WTC11 (cell line): ENCODE results near the gene PAF1. TPM values are rescaled to one million over a fixed set of nuclear protein-coding genes. Genes with fewer than 3 reads are reported as not detected.
"Not testable (repeated sequence)": the region's sequence is repeated elsewhere in the genome, so short reads cannot be mapped to it uniquely, and the experiment has no call there.

Experiments used
- ATAC-seq: fragments of 200-7000 bp; cut with Tn5 transposase; 2 replicates; pipeline ENCODE4 v1.10.0; 2021; ENCODE audit warnings: mild to moderate bottlenecking, moderate library complexity
- CTCF ChIA-PET: fragments of 300-600 bp; sonication (Branson Sonifier 250); formaldehyde crosslinking; loops from one replicate; lab custom pipeline; 2021; ENCODE audit warnings: antibody characterized with exemption; lab: Charles Lee
- POLR2A ChIA-PET: fragments of 350-600 bp; sonication (Branson Sonifier 250); formaldehyde crosslinking; loops from one replicate; lab custom pipeline; 2021; ENCODE audit warnings: antibody characterized with exemption; lab: Charles Lee
- DNase-seq: peaks from one replicate; pipeline ENCODE4 v3.0.0; 2021; ENCODE audit warnings: low spot score
- H3K27ac Mint-ChIP-seq: 2 replicates; pipeline ENCODE4 v1.8.0; 2021; ENCODE audit warnings: mixed read lengths
- H3K27me3 Mint-ChIP-seq: 2 replicates; pipeline ENCODE4 v1.8.0; 2021; ENCODE audit warnings: low read depth, mild to moderate bottlenecking, moderate library complexity, mixed read lengths
- H3K36me3 Mint-ChIP-seq: 2 replicates; pipeline ENCODE4 v1.8.0; 2021; ENCODE audit warnings: mixed read lengths
- H3K4me1 Mint-ChIP-seq: 2 replicates; pipeline ENCODE4 v1.8.0; 2022; ENCODE audit warnings: mixed read lengths
- H3K4me3 Mint-ChIP-seq: 2 replicates; pipeline ENCODE4 v1.8.0; 2021; ENCODE audit warnings: mild to moderate bottlenecking, moderate library complexity, mixed read lengths
- H3K9me3 Mint-ChIP-seq: 2 replicates; pipeline ENCODE4 v1.8.0; 2021; ENCODE audit warnings: mixed read lengths
- ETV6 ChIP-seq: sonication (generic); formaldehyde crosslinking; IDR thresholded peaks from 2 replicates; pipeline ENCODE4 v1.8.1; 2022; ENCODE audit warnings: mild to moderate bottlenecking, missing genetic modification reagents
- FOXK1 ChIP-seq: sonication (generic); formaldehyde crosslinking; IDR thresholded peaks from 2 replicates; pipeline ENCODE4 v1.8.0; 2022; ENCODE audit warnings: mild to moderate bottlenecking, moderate library complexity, missing genetic modification reagents
- JUN ChIP-seq: sonication (generic); formaldehyde crosslinking; IDR thresholded peaks from 2 replicates; pipeline ENCODE4 v1.8.0; 2023; ENCODE audit warnings: mild to moderate bottlenecking, missing genetic modification reagents
- KAT7 ChIP-seq: sonication (generic); formaldehyde crosslinking; IDR thresholded peaks from 2 replicates; pipeline ENCODE4 v1.8.1; 2023; ENCODE audit warnings: missing genetic modification reagents, mild to moderate bottlenecking, borderline replicate concordance
- NR1H2 ChIP-seq: sonication (generic); formaldehyde crosslinking; IDR thresholded peaks from 2 replicates; pipeline ENCODE4 v1.9.0; 2021; ENCODE audit warnings: mild to moderate bottlenecking, moderate library complexity, missing genetic modification reagents
- PREB ChIP-seq: sonication (generic); formaldehyde crosslinking; IDR thresholded peaks from 2 replicates; pipeline ENCODE4 v1.8.1; 2022; ENCODE audit warnings: mild to moderate bottlenecking, missing genetic modification reagents, moderate library complexity, borderline replicate concordance
- SOX15 ChIP-seq: fragments of 250-450 bp; sonication (Bioruptor Pico); IDR thresholded peaks from 2 replicates; pipeline ENCODE4 v1.9.0; 2021; ENCODE audit warnings: mild to moderate bottlenecking
- SP1 ChIP-seq: sonication (generic); formaldehyde crosslinking; conservative IDR thresholded peaks from 2 replicates; pipeline ENCODE4 v1.8.1; 2022; ENCODE audit warnings: missing genetic modification reagents
- ZNF281 ChIP-seq: sonication (generic); formaldehyde crosslinking; IDR thresholded peaks from 2 replicates; pipeline ENCODE4 v1.8.0; 2023; ENCODE audit warnings: mild to moderate bottlenecking, missing genetic modification reagents
- ZNF317 ChIP-seq: sonication (generic); formaldehyde crosslinking; IDR thresholded peaks from 2 replicates; pipeline ENCODE4 v1.8.1; 2023; ENCODE audit warnings: low read depth, mild to moderate bottlenecking, moderate library complexity, missing genetic modification reagents, borderline replicate concordance
- ZNF396 ChIP-seq: fragments of 250-450 bp; sonication (Bioruptor Pico); IDR thresholded peaks from 2 replicates; pipeline ENCODE4 v1.8.0; 2021; ENCODE audit warnings: mild to moderate bottlenecking, moderate library complexity, borderline replicate concordance
- ZNF423 ChIP-seq: fragments of 250-450 bp; sonication (Bioruptor Pico); IDR thresholded peaks from 2 replicates; pipeline ENCODE4 v2.1.2; 2022; ENCODE audit warnings: mild to moderate bottlenecking, moderate library complexity
- ZNF532 ChIP-seq: fragments of 250-450 bp; sonication (Bioruptor Pico); IDR thresholded peaks from 2 replicates; pipeline ENCODE4 v1.9.0; 2021; ENCODE audit warnings: mild to moderate bottlenecking, borderline replicate concordance
- total RNA-seq: library from RNA; stranded (reverse); gene quantifications from 3 replicates; pipeline ENCODE4 v1.2.3, GENCODE V29; 2021
- TF ChIP-seq, protein P1 (sequence below): fragments of 250-450 bp; sonication (Bioruptor Pico); IDR thresholded peaks from 2 replicates; pipeline ENCODE4 v1.8.0; 2021; ENCODE audit warnings: mild to moderate bottlenecking

Gene PAF1
- total RNA-seq, 1 experiment from 2014 or later = 27.8 TPM

DNA sequence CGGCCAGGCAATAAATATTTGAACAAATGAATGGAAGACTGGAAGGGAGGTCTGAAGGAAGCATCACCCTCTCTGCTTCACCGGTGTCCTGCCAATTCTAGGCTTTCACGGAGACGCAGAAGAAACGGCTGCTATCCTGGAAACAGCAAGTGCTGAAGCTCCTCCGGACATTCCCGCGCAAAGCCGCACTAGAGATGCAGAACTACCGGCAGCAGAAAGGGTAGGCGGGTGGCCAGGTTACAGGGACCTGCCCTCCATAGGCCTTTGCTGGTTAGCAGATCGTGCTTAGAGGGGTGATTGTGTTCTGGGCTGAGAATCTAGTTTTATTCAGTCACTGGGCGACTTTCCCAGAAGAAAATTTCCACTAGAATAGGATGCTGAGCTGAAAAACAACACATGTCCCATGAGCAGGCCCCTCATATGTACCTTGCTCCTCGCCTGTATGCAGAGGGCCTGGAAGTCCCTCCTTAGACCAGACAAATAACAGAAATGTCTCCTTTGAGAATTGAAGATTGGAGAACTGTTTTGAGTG lies 11.0 kb downstream of the PAF1 start:
- H3K4me3 Mint-ChIP-seq = no peak overlapping the region
- no peaks in the 10 kb centered on the region for H3K9me3 Mint-ChIP-seq
- H3K36me3 Mint-ChIP-seq = peaks cover 80% of the 10 kb centered on the region
- DNase-seq (no peak), ATAC-seq (no peak)
- no peak overlapping the region for H3K27ac Mint-ChIP-seq
- no peaks in the 10 kb centered on the region for H3K27me3 Mint-ChIP-seq
- no peak for TF ChIP-seq JUN (CRISPR knock-in tag)
- TF ChIP-seq KAT7 (CRISPR knock-in tag) = no peak
- TF ChIP-seq ZNF532 = no peak
- no peak for TF ChIP-seq SP1
- TF ChIP-seq ZNF281 = no peak
- TF ChIP-seq, protein P1, sequence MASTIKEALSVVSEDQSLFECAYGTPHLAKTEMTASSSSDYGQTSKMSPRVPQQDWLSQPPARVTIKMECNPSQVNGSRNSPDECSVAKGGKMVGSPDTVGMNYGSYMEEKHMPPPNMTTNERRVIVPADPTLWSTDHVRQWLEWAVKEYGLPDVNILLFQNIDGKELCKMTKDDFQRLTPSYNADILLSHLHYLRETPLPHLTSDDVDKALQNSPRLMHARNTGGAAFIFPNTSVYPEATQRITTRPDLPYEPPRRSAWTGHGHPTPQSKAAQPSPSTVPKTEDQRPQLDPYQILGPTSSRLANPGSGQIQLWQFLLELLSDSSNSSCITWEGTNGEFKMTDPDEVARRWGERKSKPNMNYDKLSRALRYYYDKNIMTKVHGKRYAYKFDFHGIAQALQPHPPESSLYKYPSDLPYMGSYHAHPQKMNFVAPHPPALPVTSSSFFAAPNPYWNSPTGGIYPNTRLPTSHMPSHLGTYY = no peak
- TF ChIP-seq PREB (CRISPR knock-in tag) = no peak
- no peak for TF ChIP-seq NR1H2
- TF ChIP-seq ZNF396 (CRISPR knock-in tag) = no peak
- TF ChIP-seq FOXK1 = no peak
- TF ChIP-seq, all 79 proteins: peak for 0
- POLR2A ChIA-PET = no interaction called here
- CTCF ChIA-PET = interaction anchor here (0.6 kb wide), 1 partner anchor 34 kb away, joined by 3 read pairs; no protein-coding TSS in a partner anchor
- peaks cover 1% of the 10 kb centered on the region; the same call in 1 of the 2 replicates for H3K4me1 Mint-ChIP-seq

DNA sequence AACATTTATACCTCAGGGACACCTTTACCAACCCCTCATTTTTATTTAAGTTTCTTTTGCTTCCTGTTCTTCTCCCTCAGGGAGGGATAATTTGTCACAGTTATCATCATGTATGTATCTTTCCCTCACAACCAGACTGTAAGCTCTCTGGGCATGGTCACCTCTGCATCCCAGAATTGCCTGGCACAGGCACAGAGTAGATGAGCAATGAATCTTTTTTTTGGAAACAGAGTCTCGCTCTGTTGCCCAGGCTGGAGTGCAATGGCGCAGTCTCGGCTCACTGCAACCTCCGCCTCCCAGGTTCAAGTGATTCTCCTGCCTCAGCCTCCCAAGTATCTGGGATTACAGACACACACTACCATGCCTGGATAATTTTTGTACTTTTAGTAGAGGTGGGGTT lies 11.5 kb downstream of the PAF1 start:
- H3K4me3 Mint-ChIP-seq, ATAC-seq, DNase-seq, CTCF ChIA-PET, H3K9me3 Mint-ChIP-seq, H3K27ac Mint-ChIP-seq, H3K4me1 Mint-ChIP-seq, H3K27me3 Mint-ChIP-seq, POLR2A ChIA-PET: not testable (repeated sequence)
- H3K36me3 Mint-ChIP-seq = peaks cover 82% of the 10 kb centered on the region

DNA sequence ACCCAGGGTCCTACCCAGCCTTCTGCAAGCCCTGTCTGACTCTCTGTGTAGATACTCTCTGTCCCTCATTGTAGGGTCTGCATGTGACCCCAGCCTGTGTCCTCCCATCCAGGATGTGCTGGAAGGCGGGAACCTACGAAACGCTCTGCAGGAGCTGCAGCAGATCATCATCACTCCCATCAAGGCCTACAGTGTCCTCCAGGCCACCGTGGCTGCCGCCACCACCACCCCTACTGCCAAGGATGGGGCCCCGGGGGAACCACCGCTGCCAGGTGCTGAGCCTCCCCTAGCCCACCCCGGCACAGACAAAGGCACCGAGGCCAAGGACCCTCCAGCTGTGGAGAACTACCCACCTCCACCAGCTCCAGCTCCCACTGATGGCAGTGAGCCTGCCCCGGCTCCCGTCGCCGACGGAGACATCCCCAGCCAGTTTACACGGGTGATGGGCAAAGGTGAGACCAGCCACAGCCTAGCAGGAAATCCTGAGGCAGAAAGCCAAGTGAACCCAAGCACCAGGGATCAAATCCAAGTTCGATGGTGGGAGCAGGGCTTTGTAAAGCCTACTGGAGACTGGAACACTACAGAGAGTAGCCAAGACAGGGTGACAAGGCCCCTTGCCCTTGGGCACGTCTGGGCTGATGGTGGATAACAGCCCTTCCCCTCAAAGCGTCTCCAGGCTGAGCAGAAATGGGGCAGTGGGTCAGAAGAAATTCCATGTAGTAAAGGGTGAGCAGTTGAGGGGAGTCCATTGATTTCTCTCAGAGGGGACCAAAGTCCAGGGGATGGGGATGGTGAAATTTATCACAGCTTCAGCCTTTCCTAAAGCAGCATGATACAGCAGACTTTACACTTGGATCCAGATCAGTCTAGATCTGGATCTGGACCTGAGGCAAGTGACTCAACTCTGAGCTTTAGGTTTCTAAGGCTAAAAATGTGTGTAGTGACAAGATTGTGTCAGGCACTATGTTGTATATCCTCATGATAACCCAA lies 13.2 kb downstream of the PAF1 start:
- no peaks in the 10 kb centered on the region for H3K4me1 Mint-ChIP-seq
- TF ChIP-seq ZNF317 (no peak), ZNF423 (no peak), SOX15 (CRISPR knock-in tag) (no peak), ETV6 (no peak)
- H3K27me3 Mint-ChIP-seq = no peaks in the 10 kb centered on the region
- DNase-seq (no peak), ATAC-seq (no peak)
- ChIA-PET POLR2A (no interaction called here), CTCF (no interaction called here)
- no peak overlapping the region for H3K4me3 Mint-ChIP-seq
- no peaks in the 10 kb centered on the region for H3K9me3 Mint-ChIP-seq
- no peak overlapping the region for H3K27ac Mint-ChIP-seq
- peaks cover 76% of the 10 kb centered on the region for H3K36me3 Mint-ChIP-seq
